ENCODE results near the gene ADCY2.

ADCY2 gene

GRCh38 chr5:7754490-7754889, 358.6 kb downstream of the ADCY2 start:
- no peak for DNase-seq

DNA sequence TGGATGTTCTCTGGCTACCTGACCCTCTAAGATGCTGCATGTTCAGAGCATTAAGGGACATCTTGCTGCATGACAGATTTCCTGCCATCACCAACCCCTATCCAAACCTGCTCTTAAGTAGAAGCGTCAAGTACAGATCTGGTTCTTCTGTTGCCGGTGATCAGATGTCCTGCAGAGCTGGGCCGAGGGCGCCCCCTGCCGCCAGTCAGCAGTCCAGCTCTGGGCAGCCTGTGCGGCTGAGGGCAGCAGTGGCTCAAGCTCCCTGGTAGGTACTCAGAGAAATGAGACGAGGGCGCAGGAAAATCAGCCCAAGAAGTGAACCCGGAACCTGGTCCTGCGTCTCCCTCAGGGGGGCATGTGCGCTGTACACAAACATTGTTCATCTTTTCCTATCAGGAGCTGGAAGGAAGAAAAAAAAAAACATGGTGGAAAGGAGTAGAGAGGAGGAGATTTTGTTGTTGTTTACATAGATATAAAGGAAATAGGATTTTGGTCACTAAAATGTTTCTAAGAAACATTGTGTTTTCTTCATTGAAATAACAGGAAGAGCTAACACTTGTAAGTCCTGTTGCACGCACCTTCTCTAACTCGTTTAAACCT, 359.2 kb downstream of the ADCY2 start:
- DNase-seq: peak; percentile 64

GRCh38 chr5:7755958-7756357, 360.0 kb downstream of the ADCY2 start:
- no peak for DNase-seq

- DNase-seq: no peak
Observed at GRCh38 chr5:7756453-7756852, 360.5 kb downstream of the ADCY2 start.

DNA sequence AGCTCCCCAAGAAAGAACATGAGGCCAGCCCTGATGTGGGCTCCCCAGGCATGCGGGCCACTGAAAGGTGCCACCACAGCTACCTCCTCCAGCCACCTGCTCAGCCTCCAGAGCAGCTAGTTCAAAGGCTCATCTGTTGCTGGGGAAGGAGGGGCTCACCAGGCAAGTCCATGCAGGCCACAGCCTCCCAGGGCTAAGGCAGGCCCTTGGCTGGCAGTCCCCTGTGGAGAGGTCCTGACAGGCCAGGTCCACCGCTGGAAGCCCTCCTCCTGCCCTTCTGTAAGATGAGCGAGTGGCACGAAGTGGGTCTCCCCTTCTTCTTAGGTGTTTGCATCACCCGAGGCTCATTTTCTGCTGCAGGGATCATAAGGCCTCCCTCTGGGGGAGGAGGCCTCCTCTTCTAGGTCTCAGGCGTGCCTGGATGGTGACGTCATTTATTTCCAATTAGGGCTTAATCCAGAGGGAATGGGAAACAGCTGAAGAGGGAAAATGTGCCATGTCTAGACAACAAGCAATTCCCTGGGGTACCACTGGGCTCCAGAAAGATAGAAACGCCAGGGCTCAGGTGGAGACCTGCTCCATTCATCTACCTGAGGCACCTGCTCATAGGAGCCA, 363.4 kb downstream of the ADCY2 start:
- DNase-seq: no peak

- no peak for DNase-seq
Observed at GRCh38 chr5:7759951-7760580, 364.1 kb downstream of the ADCY2 start.

DNA sequence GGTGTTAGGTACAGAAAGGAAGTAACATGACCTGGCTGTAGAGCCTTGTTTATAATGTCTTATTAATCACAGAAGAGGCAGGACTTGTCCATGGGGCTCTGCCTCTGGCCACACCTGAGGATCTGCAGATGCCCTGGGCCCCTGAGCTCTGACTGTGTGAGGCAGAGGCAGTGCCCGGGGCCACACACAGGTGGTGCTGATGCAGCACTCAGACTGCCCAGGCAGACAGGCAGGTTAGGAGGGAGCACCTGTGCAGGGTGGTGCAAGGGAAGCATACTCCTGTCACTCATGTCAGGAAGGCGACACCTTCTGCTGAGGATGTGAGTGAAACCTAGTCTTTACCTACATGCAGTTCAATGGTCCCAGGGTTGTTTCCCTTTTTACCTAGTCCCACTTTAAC, 366.3 kb downstream of the ADCY2 start:
- DNase-seq: no peak

- no peak for DNase-seq
Observed at GRCh38 chr5:7763621-7764072, 367.7 kb downstream of the ADCY2 start.

- DNase-seq: no peak
Observed at GRCh38 chr5:7764452-7764851, 368.5 kb downstream of the ADCY2 start.

- no peak for DNase-seq
Observed at GRCh38 chr5:7770436-7770835, 374.5 kb downstream of the ADCY2 start.

GRCh38 chr5:7772141-7772540, 376.2 kb downstream of the ADCY2 start:
- no peak for DNase-seq

DNA sequence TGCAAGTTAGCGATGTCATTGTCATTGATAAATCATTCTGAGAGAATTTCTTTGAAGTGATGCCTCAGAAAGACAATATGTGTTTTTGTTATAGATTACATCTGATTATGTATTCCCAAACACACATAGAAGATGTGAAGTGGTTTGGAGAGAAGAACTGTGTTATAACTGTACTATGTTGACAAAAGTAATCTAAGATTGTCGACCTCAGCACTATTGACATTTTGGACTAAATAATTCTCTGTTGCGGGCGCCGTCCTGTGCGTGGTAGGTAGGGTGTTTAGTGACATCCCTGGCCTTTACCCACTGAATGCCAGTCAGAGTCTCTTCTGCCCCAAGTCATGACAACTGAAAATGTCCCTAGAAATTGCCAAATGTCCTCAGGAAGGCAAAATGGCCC, 377.2 kb downstream of the ADCY2 start:
- no peak for DNase-seq

- no peak for DNase-seq
Observed at GRCh38 chr5:7776442-7776841, 380.5 kb downstream of the ADCY2 start.

- no peak for DNase-seq
Observed at GRCh38 chr5:7779019-7780005, 383.4 kb downstream of the ADCY2 start.

DNA sequence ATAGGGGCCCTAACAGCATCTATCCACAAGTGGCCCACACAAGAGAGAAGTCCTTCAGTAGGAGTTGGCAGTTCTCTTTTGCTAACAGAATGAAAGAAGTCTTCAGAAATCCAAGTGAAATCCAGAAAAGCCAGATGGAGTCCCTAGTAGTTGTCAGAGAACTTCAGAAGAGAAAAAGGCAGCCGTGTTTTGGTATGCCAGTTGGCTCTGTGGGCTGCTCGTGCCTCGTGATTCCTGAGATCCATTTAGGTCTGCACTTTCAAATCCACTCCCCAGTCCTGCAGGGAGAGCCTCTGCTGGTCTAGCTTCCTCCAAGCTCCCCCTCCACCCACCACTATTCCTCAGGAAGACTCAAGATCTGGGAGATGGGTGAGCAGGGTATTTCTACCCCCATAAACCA, 386.0 kb downstream of the ADCY2 start:
- no peak for DNase-seq

DNA sequence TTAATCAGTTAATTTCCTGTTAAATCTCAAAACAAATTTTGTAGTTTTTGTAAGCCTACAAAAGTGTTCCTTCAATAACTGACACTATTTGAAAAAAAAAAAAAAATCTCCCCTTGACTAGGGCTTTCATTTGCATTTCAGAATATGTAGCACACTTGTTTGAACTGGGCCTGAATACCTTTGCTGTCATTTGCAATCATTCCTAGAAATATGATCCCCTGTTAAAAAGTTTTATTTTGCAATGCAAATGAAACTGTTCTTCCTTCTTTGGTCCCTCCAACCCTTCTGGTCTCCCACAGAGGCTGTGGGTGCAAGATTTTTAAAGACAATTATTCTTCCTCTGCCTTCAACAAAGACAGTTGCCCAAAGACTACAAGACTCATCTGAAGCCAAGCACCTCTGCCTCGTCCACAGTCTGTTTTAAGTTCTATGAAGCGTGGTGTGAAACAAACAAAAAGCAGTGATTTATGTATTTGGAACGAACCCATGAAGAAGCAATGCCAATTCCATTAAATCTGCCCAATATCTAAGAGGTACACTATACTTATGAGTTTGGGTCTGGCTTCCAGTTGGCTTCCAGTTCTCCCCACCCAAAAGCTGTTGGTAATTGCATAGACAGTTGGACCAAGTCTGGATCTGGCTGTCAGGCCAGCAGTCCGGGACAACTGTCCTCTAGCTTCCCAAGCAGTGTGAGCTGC, 388.9 kb downstream of the ADCY2 start:
- no peak for DNase-seq

GRCh38 chr5:7787770-7788169, 391.8 kb downstream of the ADCY2 start:
- no peak for DNase-seq

- no peak for DNase-seq
Observed at GRCh38 chr5:7789567-7789966, 393.6 kb downstream of the ADCY2 start.

DNA sequence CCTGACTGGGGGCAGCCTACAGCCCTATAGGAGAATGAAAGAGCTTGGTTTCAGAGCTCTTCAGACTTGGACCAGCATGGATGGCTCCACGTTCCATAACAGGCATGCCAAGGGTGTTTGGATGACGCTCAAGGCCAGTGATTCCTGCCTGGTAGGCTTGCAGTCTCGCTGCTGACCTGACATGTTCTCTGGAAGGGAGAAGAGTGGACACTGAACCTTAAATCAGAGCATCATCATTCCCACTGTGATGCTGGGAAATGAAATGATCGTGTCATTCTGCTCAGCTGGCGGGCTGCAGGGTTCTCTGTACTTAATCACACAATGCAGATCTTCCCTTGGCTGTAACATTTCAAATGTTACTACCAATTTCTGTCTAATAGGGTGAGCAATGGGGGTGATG, 398.0 kb downstream of the ADCY2 start:
- no peak for DNase-seq

DNA sequence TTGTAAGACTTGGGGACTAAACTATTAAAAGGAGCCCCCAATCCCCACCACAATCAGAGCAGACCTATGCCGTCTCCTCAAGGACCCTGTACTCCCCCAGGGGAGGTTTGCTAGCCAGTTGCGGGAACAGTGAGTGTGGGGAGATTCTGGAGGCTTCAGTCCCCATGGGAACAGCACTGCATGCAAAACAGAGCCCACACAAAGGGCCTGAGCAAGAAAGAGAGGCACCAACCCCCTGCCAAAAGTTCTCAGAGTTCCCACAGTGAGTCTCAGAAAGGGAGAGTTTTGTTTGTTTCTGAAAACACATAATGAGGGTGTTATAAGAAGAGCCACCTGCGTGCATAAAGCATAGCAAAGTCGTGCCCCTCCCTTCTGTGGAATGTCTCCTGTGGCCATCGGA, 398.4 kb downstream of the ADCY2 start:
- DNase-seq: no peak

- DNase-seq: no peak
Observed at GRCh38 chr5:7794823-7795222, 398.9 kb downstream of the ADCY2 start.

GRCh38 chr5:7795306-7795705, 399.4 kb downstream of the ADCY2 start:
- DNase-seq: no peak

Data from SHP77 treated with DMSO at 0.1 percent for 48 hours (cell line).